Skeletal muscle tissue (tissue), 4 donors: ENCODE data around the gene HOMEZ. TPM values are rescaled to one million over a fixed set of nuclear protein-coding genes. Genes with fewer than 3 reads are reported as not detected.

Experiments used
- H3K27ac ChIP-seq: one replicate; pipeline ENCODE4 v1.7.0; 2013; ENCODE audit warnings: mild to moderate bottlenecking, low read depth, low read length, inconsistent platforms
- H3K27me3 ChIP-seq, 3 donors: one replicate each; pipeline ENCODE4 v1.7.0; 2013; ENCODE audit warnings: low read length in 3 of 3; ENCODE audit not compliant: control insufficient read depth in 3 of 3, insufficient read depth in 3 of 3
- H3K36me3 ChIP-seq, 3 donors: one replicate each; pipeline ENCODE4 v1.7.0; 2013; ENCODE audit warnings: low read length in 3 of 3; ENCODE audit not compliant: control insufficient read depth in 3 of 3, insufficient read depth in 3 of 3
- H3K4me1 ChIP-seq, 3 donors: one replicate each; pipeline ENCODE4 v1.7.0; 2013; ENCODE audit warnings: low read length in 3 of 3, mild to moderate bottlenecking in 3 of 3; ENCODE audit not compliant: control insufficient read depth in 3 of 3, insufficient read depth in 3 of 3
- H3K4me3 ChIP-seq, 3 donors: one replicate each; pipeline ENCODE4 v1.7.0; 2013; ENCODE audit warnings: low read length in 3 of 3
- H3K9ac ChIP-seq, 3 donors: one replicate each; pipeline ENCODE4 v1.7.0; 2013; ENCODE audit warnings: low read length in 3 of 3, mild to moderate bottlenecking in 3 of 3, moderate library complexity in 2 of 3, low read depth in 1 of 3
- H3K9me3 ChIP-seq, 3 donors: one replicate each; pipeline ENCODE4 v1.7.0; 2013; ENCODE audit warnings: low read length in 3 of 3; ENCODE audit not compliant: control insufficient read depth in 3 of 3
- total RNA-seq: library from RNA; depleted of rRNA; stranded (reverse); fragments of >200 nt; gene quantifications from one replicate; pipeline ENCODE4 v1.2.3, GENCODE V29; 2014
- donor health status: Osteomylitis.

HOMEZ gene
- total RNA-seq, 1 donor from 2014 or later = 5.7 TPM

DNA sequence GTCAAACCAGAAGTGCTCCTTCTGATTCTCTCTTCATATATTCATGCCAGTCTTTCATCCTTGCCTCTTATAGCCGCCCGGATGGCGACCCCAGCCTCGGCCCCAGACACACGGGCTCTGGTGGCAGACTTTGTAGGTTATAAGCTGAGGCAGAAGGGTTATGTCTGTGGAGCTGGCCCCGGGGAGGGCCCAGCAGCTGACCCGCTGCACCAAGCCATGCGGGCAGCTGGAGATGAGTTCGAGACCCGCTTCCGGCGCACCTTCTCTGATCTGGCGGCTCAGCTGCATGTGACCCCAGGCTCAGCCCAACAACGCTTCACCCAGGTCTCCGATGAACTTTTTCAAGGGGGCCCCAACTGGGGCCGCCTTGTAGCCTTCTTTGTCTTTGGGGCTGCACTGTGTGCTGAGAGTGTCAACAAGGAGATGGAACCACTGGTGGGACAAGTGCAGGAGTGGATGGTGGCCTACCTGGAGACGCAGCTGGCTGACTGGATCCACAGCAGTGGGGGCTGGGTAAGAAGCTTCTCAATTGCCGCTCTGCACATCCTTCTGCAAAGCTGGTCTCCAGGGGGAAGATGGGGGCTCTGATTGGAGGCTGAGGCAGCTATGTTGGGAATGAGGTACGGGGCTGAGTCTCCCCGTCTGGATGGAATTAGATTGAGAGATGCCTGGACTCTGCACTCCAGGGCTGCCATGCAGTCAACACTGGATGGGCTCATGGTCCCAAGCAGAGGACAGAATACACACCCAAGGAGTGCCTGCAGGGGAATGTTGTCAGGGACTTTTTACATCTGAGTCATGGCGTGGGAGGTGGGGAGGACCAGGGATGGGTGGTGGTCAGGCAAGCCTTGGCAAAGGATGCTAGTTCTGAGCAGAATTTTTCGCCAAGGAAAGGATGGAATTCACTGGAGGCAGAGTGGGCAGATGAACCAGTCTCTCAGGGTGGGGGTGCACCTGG, 22.0 kb upstream of the HOMEZ start:
- H3K27ac ChIP-seq = peak overlapping the region; percentile 88
- peaks cover 21 to 34% (median 22%) of the 10 kb centered on the region in 3 donors for H3K36me3 ChIP-seq

GRCh38 chr14:23307146-23307530, 21.2 kb upstream of the HOMEZ start:
- peaks cover 31 to 45% (median 33%) of the 10 kb centered on the region in 3 donors for H3K4me1 ChIP-seq
- H3K27me3 ChIP-seq = no peaks in the 10 kb centered on the region
- H3K4me3 ChIP-seq = peak overlapping the region; percentile 83 to 96 (median 94)
- H3K27ac ChIP-seq = peak overlapping the region; percentile 88
- H3K9ac ChIP-seq = peak overlapping the region; percentile 90 to 98 (median 97)
- no peaks in the 10 kb centered on the region for H3K9me3 ChIP-seq
- peaks cover 21 to 34% (median 22%) of the 10 kb centered on the region in 3 donors for H3K36me3 ChIP-seq

More for the DNA sequence above, 22.0 kb upstream of the HOMEZ start:
- Histone ChIP-seq H3K4me3 (peak overlapping the region; percentile 83 to 96 (median 94)), H3K27me3 (no peaks in the 10 kb centered on the region), H3K9ac (peak overlapping the region; percentile 90 to 98 (median 97)), H3K9me3 (no peaks in the 10 kb centered on the region), H3K4me1 (peaks cover 30 to 41% (median 31%) of the 10 kb centered on the region in 3 donors)

- Histone ChIP-seq H3K9ac (peak within 1 kb of the TSS; percentile 90 to 98 (median 97)), H3K27me3 (no peaks in the 10 kb centered on the region), H3K4me1 (peaks cover 31 to 45% (median 33%) of the 10 kb centered on the region in 3 donors), H3K9me3 (no peaks in the 10 kb centered on the region), H3K27ac (peak within 1 kb of the TSS; percentile 88), H3K4me3 (peak within 1 kb of the TSS; percentile 83 to 96 (median 94)), H3K36me3 (peaks cover 21 to 34% (median 22%) of the 10 kb centered on the region in 3 donors)
Measured at GRCh38 chr14:23306412-23307145, 20.6 kb upstream of the HOMEZ start, which contains the start of gene BCL2L2. TSS of gene BCL2L2 (plus strand) at chr14:23306833. CDS start at chr14:23307768, 935 bp downstream.

DNA sequence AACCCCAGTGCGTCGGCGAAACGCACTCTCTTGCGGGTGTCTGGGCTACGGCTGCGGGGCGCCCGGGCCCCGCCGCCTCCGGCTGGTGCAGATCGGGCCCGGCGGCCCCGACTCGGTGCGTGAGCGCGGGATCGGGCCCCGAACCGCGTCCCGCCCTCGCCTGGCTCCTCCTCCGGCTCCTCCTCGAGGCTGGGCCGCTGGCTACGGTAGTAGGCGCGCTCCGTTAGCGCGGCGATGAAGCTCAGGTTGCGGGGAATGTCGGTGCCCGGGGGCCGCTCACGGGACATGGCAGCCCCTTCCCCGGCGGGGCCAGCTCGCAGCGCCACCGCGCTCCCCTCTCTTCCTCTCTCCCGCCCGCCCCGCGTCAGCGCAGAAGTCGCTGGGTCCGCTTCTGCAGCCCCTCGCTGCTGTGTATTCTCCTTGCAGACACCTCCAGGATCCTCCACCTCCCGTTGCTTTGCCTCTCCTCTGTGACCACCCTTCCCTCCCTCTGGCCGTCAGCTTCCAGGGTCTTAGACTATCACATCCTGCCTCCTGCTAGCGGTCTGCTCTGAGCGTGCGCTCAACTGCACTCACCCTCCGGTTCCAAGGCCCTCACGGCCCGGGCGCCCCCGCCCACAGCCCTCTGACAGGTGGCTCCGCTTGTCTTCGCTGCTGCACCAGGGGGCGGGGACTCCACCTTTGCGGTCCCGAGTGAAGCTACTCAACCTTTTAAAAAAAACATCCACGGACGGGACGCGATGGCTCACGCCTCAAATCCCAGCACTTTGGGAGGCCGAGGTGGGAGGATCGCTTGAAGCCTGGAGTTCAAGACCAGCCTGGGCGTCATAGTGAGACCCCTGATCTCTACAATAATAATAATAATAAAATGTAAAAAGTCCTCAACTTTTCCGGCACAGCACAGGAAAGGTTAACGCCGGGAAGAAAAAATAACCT, 16.6 kb upstream of the HOMEZ start, which contains the start of gene PPP1R3E:
PPP1R3E (minus strand) TSS at position 570 of the 936 bp plus-strand sequence; CDS start at position 287, 283 bp downstream.
- peak within 1 kb of the TSS; percentile 91 to 98 (median 96) for H3K9ac ChIP-seq
- peak within 1 kb of the TSS; percentile 97 for H3K27ac ChIP-seq
- peaks cover 10 to 12% (median 11%) of the 10 kb centered on the region in 3 donors for H3K36me3 ChIP-seq
- no peaks in the 10 kb centered on the region for H3K9me3 ChIP-seq
- H3K4me3 ChIP-seq = peak within 1 kb of the TSS; percentile 88 to 94 (median 90)
- H3K4me1 ChIP-seq = peaks cover 33 to 48% (median 36%) of the 10 kb centered on the region in 3 donors
- no peaks in the 10 kb centered on the region for H3K27me3 ChIP-seq

DNA sequence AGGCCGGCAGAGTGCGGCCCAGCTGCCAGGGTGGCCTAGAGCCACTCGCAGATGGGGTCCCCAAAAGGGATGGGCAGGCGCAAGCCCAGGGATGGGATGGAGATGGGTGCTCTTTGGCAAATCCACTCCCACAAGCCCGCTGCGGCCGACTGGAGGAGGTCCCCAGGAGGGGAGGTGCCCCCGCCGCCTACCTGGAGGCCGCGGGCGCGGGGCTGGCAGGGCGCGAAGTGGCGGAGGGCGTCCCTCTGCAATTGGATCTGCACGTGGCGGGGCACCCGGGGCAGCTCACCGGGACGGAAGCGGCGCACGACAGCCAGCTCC, 16.0 kb upstream of the HOMEZ start:
- Histone ChIP-seq H3K27me3 (no peaks in the 10 kb centered on the region), H3K4me3 (peak overlapping the region; percentile 88 to 94 (median 90)), H3K9me3 (no peaks in the 10 kb centered on the region), H3K4me1 (peaks cover 27 to 42% (median 29%) of the 10 kb centered on the region in 3 donors), H3K36me3 (peaks cover 12 to 19% (median 13%) of the 10 kb centered on the region in 3 donors), H3K9ac (peak overlapping the region; percentile 91 to 98 (median 96)), H3K27ac (peak overlapping the region; percentile 97)

DNA sequence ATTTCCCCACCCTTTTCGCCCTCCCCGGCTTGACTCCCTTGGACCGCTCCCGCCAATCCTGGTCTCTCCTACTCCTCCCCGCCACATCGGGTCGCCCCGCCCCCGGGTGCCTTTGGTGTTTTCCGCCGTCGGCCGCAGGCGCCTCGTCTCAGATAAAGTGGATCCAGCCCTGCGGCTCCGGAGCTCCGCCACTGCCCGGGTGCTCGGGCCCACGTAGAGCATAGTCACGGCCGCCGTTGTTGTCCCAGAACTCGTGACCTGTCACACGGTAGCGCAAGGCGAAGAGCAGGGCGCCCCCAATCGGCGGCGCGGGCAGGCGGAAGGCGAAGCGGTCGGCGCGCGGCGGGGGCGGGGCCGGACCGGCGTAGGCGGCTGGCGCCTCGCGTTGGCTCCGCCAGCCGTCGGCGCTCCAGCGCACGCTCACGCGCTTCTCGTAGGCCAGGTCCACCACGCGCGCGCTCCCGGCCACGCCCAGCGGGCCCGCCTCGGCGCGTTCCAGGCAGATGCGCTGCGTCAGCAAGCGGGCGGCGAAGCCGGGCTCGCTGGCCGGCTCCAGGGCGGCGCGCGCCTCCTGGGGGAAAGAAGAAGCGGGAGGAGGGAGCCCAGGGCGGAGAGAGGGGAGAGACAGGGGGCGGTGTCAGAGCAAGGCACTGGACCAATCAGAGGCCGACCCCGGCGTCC, 15.5 kb upstream of the HOMEZ start:
- peak overlapping the region; percentile 97 for H3K27ac ChIP-seq
- no peaks in the 10 kb centered on the region for H3K9me3 ChIP-seq
- peak overlapping the region; percentile 91 to 98 (median 96) for H3K9ac ChIP-seq
- peaks cover 15 to 21% (median 16%) of the 10 kb centered on the region in 3 donors for H3K36me3 ChIP-seq
- peak overlapping the region; percentile 88 to 94 (median 90) for H3K4me3 ChIP-seq
- H3K4me1 ChIP-seq = peaks cover 24 to 37% (median 28%) of the 10 kb centered on the region in 3 donors
- no peaks in the 10 kb centered on the region for H3K27me3 ChIP-seq

DNA sequence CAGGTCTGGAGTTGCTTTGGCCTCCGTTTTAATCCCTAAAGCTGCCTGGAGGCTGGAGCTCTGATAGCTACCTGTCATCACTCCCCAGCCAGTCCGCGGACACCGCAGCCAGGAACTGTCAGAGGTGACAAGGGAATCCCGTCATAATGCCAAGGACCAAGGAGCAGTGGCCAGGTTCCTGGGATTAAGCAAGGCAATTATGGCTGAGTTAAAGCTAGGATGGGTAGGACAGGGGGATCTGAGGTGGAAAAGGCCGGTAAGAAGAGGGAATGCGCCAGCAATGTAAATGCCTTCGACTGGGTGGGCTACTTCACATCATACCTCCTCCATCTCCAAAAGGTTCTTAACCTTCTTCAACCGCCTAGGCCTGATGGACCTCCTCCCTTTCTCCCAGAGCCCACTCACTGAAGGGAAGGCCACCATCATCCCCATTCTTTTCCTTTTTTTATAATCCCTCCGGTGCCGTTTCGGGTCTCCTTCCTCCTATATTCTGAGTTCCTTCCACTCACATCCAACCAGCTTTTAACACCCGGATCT, 14.8 kb upstream of the HOMEZ start:
- Histone ChIP-seq H3K4me1 (peaks cover 18 to 30% (median 22%) of the 10 kb centered on the region in 3 donors), H3K9ac (peak overlapping the region; percentile 86 to 95 (median 92)), H3K27me3 (no peaks in the 10 kb centered on the region), H3K4me3 (peak overlapping the region; percentile 84 to 89 (median 84)), H3K9me3 (no peaks in the 10 kb centered on the region), H3K36me3 (peaks cover 15 to 21% (median 18%) of the 10 kb centered on the region in 3 donors), H3K27ac (peak overlapping the region; percentile 97)

- H3K36me3 ChIP-seq = peaks cover 15 to 21% (median 18%) of the 10 kb centered on the region in 3 donors
- H3K27me3 ChIP-seq = no peaks in the 10 kb centered on the region
- H3K4me1 ChIP-seq = peaks cover 17 to 28% (median 21%) of the 10 kb centered on the region in 3 donors
- H3K9ac ChIP-seq = peak overlapping the region; percentile 86 to 95 (median 92)
- H3K27ac ChIP-seq = peak overlapping the region; percentile 97
- H3K4me3 ChIP-seq = peak overlapping the region; percentile 84 to 89 (median 84)
- no peaks in the 10 kb centered on the region for H3K9me3 ChIP-seq
Measured at GRCh38 chr14:23299986-23300686, 14.2 kb upstream of the HOMEZ start.
